Right ventricle myocardium superior (tissue), 1 donor: ENCODE measurements around the gene REC8. TPM values are rescaled to one million over a fixed set of nuclear protein-coding genes. Genes with fewer than 3 reads are reported as not detected.

Experiments
- ATAC-seq: fragments of 200-7000 bp; cut with Tn5 transposase; one replicate; pipeline ENCODE4 v1.9.1; 2020; ENCODE audit warnings: mild to moderate bottlenecking; ENCODE audit not compliant: poor library complexity
- DNase-seq: peaks from one replicate; pipeline ENCODE4 v3.0.0-alpha.2; 2020
- intact Hi-C: fragments of 100-400 bp; cut with DNase I; formaldehyde crosslinking; loops from one replicate; pipeline ENCODE4 v1.11.2; 2022
- total RNA-seq: library from RNA; stranded (reverse); fragmentation: NEBNext Ultra II Directional; extraction: Animal tissue kit (Norgen Biotek cat#: 25700); gene quantifications from one replicate; pipeline ENCODE4 v1.2.1, GENCODE V29; 2021
- donor health status: DM: no; HTN: yes; CAD: no; lungs with severe emphysema.

REC8 gene
- total RNA-seq, 1 donor from 2014 or later = 1.7 TPM

GRCh38 chr14:24137529-24138395, 34.1 kb upstream of the REC8 start:
- no peak for ATAC-seq
- no peak for DNase-seq
- intact Hi-C loops = no loop called here

- intact Hi-C loops = no loop called here
- no peak for DNase-seq
- ATAC-seq = no peak
These were observed 33.2 kb upstream of the REC8 start for GRCh38 chr14:24138396-24139271.

GRCh38 chr14:24139272-24139934, 32.5 kb upstream of the REC8 start:
- DNase-seq (no peak), ATAC-seq (no peak)
- intact Hi-C loops = no loop called here

- intact Hi-C loops = no loop called here
- ATAC-seq (peak; percentile 95), DNase-seq (peak; percentile 100)
These were observed 30.6 kb upstream of the REC8 start, which contains the start of gene EMC9 for GRCh38 chr14:24141097-24141880. EMC9 (minus strand) TSS chr14:24141591; CDS start chr14:24141304, 287 bp downstream.

- ATAC-seq (no peak), DNase-seq (no peak)
- intact Hi-C loops = no loop called here
These were observed 28.4 kb upstream of the REC8 start for GRCh38 chr14:24143511-24143910.

- ATAC-seq = no peak
- intact Hi-C loops = no loop called here
- DNase-seq = no peak
These were observed 27.4 kb upstream of the REC8 start for GRCh38 chr14:24144451-24144850.

- intact Hi-C loops = no loop called here
- no peak for ATAC-seq
- DNase-seq = no peak
These were observed 26.7 kb upstream of the REC8 start for GRCh38 chr14:24145219-24145618.

GRCh38 chr14:24145690-24146452, 26.0 kb upstream of the REC8 start:
- DNase-seq (no peak), ATAC-seq (no peak)
- intact Hi-C loops = no loop called here

- DNase-seq = peak; percentile 96
- ATAC-seq = peak; percentile 88
- intact Hi-C loops = no loop called here
These were observed 25.4 kb upstream of the REC8 start, which contains the start of gene PSME2 for GRCh38 chr14:24146453-24146977. PSME2 (minus strand) TSS chr14:24146610; CDS start chr14:24146581, 29 bp downstream.

- ATAC-seq (peak; percentile 95), DNase-seq (peak; percentile 99)
- intact Hi-C loops = no loop called here
These were observed 24.7 kb upstream of the REC8 start, which contains the start of gene RNF31 for GRCh38 chr14:24146978-24147760. RNF31 (plus strand) TSS chr14:24147498; CDS start chr14:24147699, 201 bp downstream.

- DNase-seq (no peak), ATAC-seq (no peak)
- intact Hi-C loops = no loop called here
These were observed 24.0 kb upstream of the REC8 start for GRCh38 chr14:24147761-24148428.

- DNase-seq (no peak), ATAC-seq (no peak)
- intact Hi-C loops = no loop called here
These were observed 22.4 kb upstream of the REC8 start for GRCh38 chr14:24149302-24149969.

GRCh38 chr14:24150061-24150460, 21.8 kb upstream of the REC8 start:
- intact Hi-C loops = no loop called here
- ATAC-seq (no peak), DNase-seq (no peak)

- intact Hi-C loops = no loop called here
- ATAC-seq = no peak
- no peak for DNase-seq
These were observed 21.3 kb upstream of the REC8 start for GRCh38 chr14:24150567-24150966.

- no peak for DNase-seq
- intact Hi-C loops = no loop called here
- ATAC-seq = no peak
These were observed 20.9 kb upstream of the REC8 start for GRCh38 chr14:24150993-24151392.
